ENCODE results near the gene ZFYVE28. TPM values are rescaled to one million over a fixed set of nuclear protein-coding genes. Genes with fewer than 3 reads are reported as not detected.
A peak's percentile ranks its signal among the peaks of the same experiment; 100 is the strongest.

The ZFYVE28 gene
- total and polyA plus RNA-seq, 5 experiments from 2014 or later = 5.0 to 12.3 (median 8.5) TPM

DNA sequence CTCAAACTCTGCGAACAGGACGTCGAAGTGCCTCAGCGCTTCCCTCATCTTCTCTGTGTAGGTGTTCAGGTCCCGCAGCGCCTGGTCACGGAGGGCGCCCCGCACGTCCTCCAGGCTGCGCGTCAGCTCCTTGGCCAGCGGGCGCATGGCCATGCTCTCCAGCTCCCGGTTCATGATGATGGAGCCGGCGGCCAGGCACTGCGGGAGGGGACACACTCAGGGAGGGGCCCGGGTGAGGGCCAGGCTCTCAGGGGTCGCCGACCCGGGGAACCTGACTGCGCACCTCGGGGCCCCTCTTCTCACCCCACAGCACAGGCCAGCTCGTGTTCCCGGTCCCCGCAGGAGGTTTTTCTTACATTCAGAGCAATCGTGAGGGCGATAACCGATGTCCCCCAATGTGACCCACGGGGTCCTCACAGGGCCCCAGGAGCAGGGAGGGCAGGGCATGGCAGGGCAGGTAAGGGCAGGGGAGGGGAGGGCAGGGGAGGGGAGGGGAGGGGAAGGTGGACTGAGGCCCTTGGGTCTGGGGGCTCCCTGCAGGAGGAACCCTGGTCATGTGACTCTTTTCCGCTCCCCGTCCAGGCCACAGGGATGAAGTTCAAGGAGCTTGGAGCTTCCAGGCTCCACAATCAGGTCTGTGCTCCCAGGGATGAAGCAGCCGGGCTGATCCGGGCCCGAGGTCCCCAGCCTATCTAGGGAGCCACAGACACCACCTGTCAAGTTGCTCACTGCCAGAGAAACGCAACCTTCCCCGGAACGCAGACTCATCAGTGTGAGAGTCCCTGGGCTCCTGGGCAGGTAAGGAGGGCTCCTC lies 78.8 kb downstream of the ZFYVE28 start:
- Mint-ChIP-seq H3K36me3 (peaks cover 3 to 8% (median 6%) of the 10 kb centered on the region in 3 donors), H3K4me1 (peaks cover 0 to 6% (median 2%) of the 10 kb centered on the region in 4 donors), H3K4me3 (no peak overlapping the region), H3K27me3 (no peaks in the 10 kb centered on the region), H3K9me3 (peaks cover 0 to 4% (median 0%) of the 10 kb centered on the region in 9 donors), H3K27ac (no peak overlapping the region)
- no peak for ATAC-seq
- DNase-seq = peak in 2 of 10 donors; percentile 14 to 54
- POLR2A ChIA-PET = no interaction called here

- ATAC-seq = no peak
- DNase-seq = peak in 2 of 10 donors; percentile 7 to 45
- peaks cover 0 to 3% (median 0%) of the 10 kb centered on the region in 9 donors for H3K9me3 Mint-ChIP-seq
- peaks cover 0 to 4% (median 2%) of the 10 kb centered on the region in 4 donors for H3K4me1 Mint-ChIP-seq
- H3K4me3 Mint-ChIP-seq = no peak overlapping the region
- H3K27me3 Mint-ChIP-seq = no peaks in the 10 kb centered on the region
- POLR2A ChIA-PET = no interaction called here
- H3K27ac Mint-ChIP-seq = no peak overlapping the region
- H3K36me3 Mint-ChIP-seq = peaks cover under 1 to 8% (median 3%) of the 10 kb centered on the region in 3 donors
These were observed 79.5 kb downstream of the ZFYVE28 start for GRCh38 chr4:2338754-2339457.

- POLR2A ChIA-PET = no interaction called here
- Mint-ChIP-seq H3K4me1 (peaks cover 0 to 9% (median 5%) of the 10 kb centered on the region in 4 donors), H3K27ac (no peak overlapping the region), H3K9me3 (no peaks in the 10 kb centered on the region), H3K27me3 (no peaks in the 10 kb centered on the region), H3K4me3 (no peak overlapping the region), H3K36me3 (peaks cover 0 to 8% (median 0%) of the 10 kb centered on the region in 3 donors)
- peak in 2 of 10 donors; percentile 10 to 43 for DNase-seq
- no peak for ATAC-seq
These were observed 80.5 kb downstream of the ZFYVE28 start for GRCh38 chr4:2337896-2338295.

DNA sequence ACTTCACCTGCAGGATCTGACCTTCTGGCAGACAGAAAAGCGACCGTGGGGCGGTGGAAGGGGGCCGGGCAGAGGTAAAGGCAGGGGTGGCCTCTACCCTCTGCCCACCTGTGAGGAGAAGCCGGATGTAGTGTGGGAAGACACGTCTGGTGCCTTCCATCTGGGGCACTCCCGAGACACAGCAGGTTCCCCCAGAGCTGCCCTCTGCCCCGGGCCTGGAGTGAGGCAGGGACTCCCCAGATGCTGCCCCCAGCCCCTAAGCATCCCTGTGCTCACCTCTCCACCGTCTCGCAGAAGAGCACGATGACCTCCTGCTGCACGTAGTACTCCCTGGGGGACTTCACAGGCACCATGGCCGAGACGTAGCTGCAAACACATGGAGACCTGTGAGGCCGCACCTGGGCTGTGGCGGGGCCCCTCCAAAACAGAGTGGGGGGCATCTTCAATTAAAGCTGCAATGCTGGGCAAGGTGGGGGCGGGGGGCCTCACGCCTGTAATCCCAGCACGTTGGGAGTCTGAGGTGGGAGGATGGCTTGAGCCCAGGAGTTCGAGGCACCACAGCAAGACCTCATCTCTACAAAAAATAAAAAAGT lies 81.2 kb downstream of the ZFYVE28 start:
- POLR2A ChIA-PET = no interaction called here
- no peak for ATAC-seq
- peaks cover 0 to 8% (median 0%) of the 10 kb centered on the region in 3 donors for H3K36me3 Mint-ChIP-seq

GRCh38 chr4:2336659-2337058 lies 81.8 kb downstream of the ZFYVE28 start:
- Mint-ChIP-seq H3K27me3 (no peaks in the 10 kb centered on the region), H3K4me1 (peaks cover 0 to 9% (median 5%) of the 10 kb centered on the region in 4 donors), H3K27ac (peak overlapping the region in 2 of 10 donors; percentile 7 to 76), H3K36me3 (peaks cover 0 to 8% (median 0%) of the 10 kb centered on the region in 3 donors), H3K4me3 (no peak overlapping the region), H3K9me3 (no peaks in the 10 kb centered on the region)
- ATAC-seq (no peak), DNase-seq (no peak)
- POLR2A ChIA-PET = no interaction called here

More for the DNA sequence above, 81.2 kb downstream of the ZFYVE28 start:
- H3K9me3 Mint-ChIP-seq = no peaks in the 10 kb centered on the region
- H3K27ac Mint-ChIP-seq = peak overlapping the region in 2 of 10 donors; percentile 7 to 76
- peak in 2 of 10 donors; percentile 10 to 35 for DNase-seq
- no peak overlapping the region for H3K4me3 Mint-ChIP-seq
- H3K27me3 Mint-ChIP-seq = no peaks in the 10 kb centered on the region
- peaks cover 0 to 9% (median 5%) of the 10 kb centered on the region in 4 donors for H3K4me1 Mint-ChIP-seq

GRCh38 chr4:2335729-2336101 lies 82.7 kb downstream of the ZFYVE28 start:
- H3K36me3 Mint-ChIP-seq = peaks cover 0 to 8% (median 0%) of the 10 kb centered on the region in 3 donors
- no peaks in the 10 kb centered on the region for H3K27me3 Mint-ChIP-seq
- peaks cover 0 to 9% (median 5%) of the 10 kb centered on the region in 4 donors for H3K4me1 Mint-ChIP-seq
- peak overlapping the region in 3 of 10 donors; percentile 18 to 76 (median 35) for H3K27ac Mint-ChIP-seq
- no peak overlapping the region for H3K4me3 Mint-ChIP-seq
- POLR2A ChIA-PET = interaction anchor here (0.6 kb wide), 1 partner anchor 43 kb away, joined by 3 read pairs; no protein-coding TSS in a partner anchor
- H3K9me3 Mint-ChIP-seq = no peaks in the 10 kb centered on the region
- no peak for DNase-seq
- ATAC-seq = no peak

GRCh38 chr4:2334826-2335728 lies 83.4 kb downstream of the ZFYVE28 start:
- Mint-ChIP-seq H3K4me3 (no peak overlapping the region), H3K27me3 (no peaks in the 10 kb centered on the region), H3K36me3 (peaks cover under 1 to 12% (median 1%) of the 10 kb centered on the region in 3 donors), H3K9me3 (peaks cover 0 to 2% (median 0%) of the 10 kb centered on the region in 9 donors), H3K27ac (peak overlapping the region in 2 of 10 donors; percentile 56 to 64), H3K4me1 (peaks cover 0 to 9% (median 6%) of the 10 kb centered on the region in 4 donors)
- ATAC-seq (no peak), DNase-seq (no peak)
- POLR2A ChIA-PET = no interaction called here

DNA sequence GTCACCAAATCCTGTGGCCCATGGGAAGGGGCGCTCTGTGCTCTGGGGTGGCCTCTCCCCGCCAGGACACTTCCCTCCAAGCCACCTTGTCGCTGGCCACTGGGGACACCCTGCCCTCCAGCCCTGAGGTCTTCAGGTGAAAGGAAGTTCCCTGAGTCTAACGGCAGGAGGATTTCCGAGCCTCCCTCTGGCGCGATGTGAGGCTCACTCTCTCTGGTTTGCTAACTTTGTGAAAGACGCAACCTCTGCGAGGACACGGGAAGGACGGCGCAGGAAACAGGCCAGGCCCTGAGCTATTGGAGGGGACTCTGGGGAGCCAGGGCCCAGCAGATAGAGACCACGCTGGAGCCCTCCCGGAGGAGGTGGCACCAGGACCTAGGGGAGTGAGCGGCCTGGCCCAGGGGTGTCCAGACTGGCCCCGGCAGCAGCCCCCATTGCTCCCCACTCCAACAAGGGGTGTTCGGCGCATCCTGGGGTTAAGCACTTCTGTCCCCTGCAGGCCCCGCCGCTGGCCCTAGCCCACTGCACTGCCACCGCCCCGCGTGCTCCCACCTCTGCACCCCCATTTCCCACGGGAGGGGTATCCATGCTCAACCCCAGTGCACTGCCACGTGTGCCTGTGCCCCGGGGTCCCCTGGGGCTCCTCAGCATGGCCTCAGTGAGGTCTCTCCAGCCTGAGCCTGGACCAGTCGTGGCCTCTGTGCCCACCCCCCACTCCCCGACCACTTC lies 84.4 kb downstream of the ZFYVE28 start:
- Mint-ChIP-seq H3K9me3 (peaks cover 0 to 3% (median 1%) of the 10 kb centered on the region in 9 donors), H3K4me3 (peak overlapping the region in 1 of 10 donors; percentile 43), H3K27ac (peak overlapping the region in 3 of 10 donors; percentile 7 to 63 (median 10)), H3K27me3 (no peaks in the 10 kb centered on the region), H3K4me1 (peaks cover 0 to 9% (median 6%) of the 10 kb centered on the region in 4 donors), H3K36me3 (peaks cover 7 to 12% (median 9%) of the 10 kb centered on the region in 3 donors)
- DNase-seq = no peak
- no peak for ATAC-seq
- POLR2A ChIA-PET = no interaction called here

- Mint-ChIP-seq H3K4me3 (peak overlapping the region in 1 of 10 donors; percentile 43), H3K36me3 (peaks cover 12 to 16% (median 12%) of the 10 kb centered on the region in 3 donors), H3K9me3 (peaks cover 0 to 8% (median 5%) of the 10 kb centered on the region in 9 donors), H3K27me3 (no peaks in the 10 kb centered on the region), H3K27ac (peak overlapping the region in 3 of 10 donors; percentile 7 to 63 (median 43)), H3K4me1 (peaks cover 0 to 9% (median 6%) of the 10 kb centered on the region in 4 donors)
- POLR2A ChIA-PET = no interaction called here
- no peak for DNase-seq
- no peak for ATAC-seq
These were observed 85.0 kb downstream of the ZFYVE28 start for GRCh38 chr4:2333356-2333841.

GRCh38 chr4:2332976-2333319 lies 85.5 kb downstream of the ZFYVE28 start:
- no peak for DNase-seq
- H3K27me3 Mint-ChIP-seq = no peaks in the 10 kb centered on the region
- H3K36me3 Mint-ChIP-seq = peaks cover 12 to 20% (median 16%) of the 10 kb centered on the region in 3 donors
- no peak overlapping the region for H3K27ac Mint-ChIP-seq
- ATAC-seq = no peak
- peaks cover 0 to 13% (median 7%) of the 10 kb centered on the region in 9 donors for H3K9me3 Mint-ChIP-seq
- peaks cover 0 to 9% (median 6%) of the 10 kb centered on the region in 4 donors for H3K4me1 Mint-ChIP-seq
- POLR2A ChIA-PET = no interaction called here
- H3K4me3 Mint-ChIP-seq = no peak overlapping the region

All from naive thymus-derived CD8-positive, alpha-beta T cell (primary cell).